ENCODE measurements around the gene ZNF277.

ZNF277 gene

DNA sequence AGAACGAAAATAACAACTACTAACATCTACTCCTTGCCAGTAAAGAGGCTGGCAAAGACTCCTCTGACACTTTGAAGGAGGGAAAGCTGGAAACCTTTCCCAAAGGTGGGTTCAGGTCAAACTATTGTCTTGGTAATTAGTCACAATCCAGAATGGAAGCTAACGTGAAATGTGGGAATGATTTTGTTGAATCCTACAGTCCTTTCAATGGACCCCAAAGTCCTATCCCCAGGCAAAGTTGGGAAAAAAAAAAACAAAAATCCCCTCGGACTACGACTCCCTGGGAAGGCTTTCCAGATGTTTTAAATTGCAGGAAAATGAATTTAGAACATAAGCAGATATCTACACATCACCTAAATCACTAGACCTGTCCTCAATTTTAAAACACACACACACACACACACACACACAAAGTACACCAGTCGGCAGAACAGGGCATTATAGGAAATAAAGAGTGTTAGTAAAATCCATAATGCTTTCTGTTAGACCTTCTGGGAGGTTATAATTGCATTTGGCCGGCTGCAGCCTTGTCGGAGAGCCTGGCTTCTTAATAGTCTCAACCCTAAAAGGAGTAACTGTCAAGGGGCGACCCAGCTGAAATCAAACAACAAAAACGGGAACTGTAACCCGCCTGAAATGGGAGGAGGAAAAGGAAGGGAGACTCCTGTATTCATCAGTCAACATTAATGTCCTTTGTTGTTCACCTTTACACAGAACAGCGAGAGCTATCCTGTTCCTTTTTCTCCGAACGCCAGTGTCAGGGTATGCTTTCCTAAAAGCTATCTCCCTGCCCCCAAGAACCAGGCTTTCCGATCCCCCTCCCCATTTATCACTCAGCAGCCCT is 1.8 kb upstream of the ZNF277 start:
- TF ChIP-seq, protein P1, sequence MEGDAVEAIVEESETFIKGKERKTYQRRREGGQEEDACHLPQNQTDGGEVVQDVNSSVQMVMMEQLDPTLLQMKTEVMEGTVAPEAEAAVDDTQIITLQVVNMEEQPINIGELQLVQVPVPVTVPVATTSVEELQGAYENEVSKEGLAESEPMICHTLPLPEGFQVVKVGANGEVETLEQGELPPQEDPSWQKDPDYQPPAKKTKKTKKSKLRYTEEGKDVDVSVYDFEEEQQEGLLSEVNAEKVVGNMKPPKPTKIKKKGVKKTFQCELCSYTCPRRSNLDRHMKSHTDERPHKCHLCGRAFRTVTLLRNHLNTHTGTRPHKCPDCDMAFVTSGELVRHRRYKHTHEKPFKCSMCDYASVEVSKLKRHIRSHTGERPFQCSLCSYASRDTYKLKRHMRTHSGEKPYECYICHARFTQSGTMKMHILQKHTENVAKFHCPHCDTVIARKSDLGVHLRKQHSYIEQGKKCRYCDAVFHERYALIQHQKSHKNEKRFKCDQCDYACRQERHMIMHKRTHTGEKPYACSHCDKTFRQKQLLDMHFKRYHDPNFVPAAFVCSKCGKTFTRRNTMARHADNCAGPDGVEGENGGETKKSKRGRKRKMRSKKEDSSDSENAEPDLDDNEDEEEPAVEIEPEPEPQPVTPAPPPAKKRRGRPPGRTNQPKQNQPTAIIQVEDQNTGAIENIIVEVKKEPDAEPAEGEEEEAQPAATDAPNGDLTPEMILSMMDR (IDR thresholded peaks at IDR 0.05) = no peak

DNA sequence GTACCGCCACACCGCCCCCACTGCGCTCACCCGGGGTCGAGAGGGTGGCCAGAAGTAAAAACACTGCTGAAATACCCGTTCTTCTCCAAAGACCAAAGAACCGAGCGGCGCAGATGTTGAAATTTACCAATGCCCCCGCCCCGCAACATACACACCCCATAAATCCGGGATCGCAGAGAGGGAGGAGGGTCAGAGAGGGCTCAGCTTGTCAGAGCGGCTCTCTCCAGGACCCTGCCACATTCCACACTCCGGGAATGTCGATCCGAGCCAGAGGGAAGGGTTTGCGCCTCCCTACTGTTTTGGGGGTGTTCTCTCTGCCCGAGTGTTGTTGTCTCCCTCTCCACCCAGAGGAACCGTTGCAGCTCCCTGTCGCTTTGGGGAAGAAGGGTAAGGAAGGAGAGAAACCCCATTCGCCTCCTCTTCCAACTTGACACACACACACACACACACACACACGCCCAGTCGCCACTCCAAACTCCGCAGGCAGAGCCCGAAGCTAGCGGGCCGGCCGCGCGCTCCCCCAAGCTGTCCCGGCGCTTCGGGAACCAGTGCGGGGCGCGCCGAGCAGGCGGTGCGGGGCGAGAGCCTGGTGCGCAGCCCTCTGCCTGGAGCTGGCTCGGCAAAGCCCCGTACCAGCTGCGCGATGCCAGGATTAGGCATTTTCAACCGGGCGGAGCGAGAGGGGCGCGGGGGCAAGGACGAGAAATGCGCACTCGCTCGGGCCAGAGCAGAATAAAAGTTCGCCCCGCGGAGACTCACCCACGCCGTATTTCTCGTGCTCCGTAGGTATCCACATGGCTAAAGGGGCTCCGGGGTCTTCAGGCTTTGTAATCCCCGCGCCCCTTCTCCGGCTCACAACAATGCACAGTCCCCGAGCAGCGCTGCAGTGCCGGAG is 905 bp upstream of the ZNF277 start:
- TF ChIP-seq, protein P1 (IDR thresholded peaks at IDR 0.05) = no peak

DNA sequence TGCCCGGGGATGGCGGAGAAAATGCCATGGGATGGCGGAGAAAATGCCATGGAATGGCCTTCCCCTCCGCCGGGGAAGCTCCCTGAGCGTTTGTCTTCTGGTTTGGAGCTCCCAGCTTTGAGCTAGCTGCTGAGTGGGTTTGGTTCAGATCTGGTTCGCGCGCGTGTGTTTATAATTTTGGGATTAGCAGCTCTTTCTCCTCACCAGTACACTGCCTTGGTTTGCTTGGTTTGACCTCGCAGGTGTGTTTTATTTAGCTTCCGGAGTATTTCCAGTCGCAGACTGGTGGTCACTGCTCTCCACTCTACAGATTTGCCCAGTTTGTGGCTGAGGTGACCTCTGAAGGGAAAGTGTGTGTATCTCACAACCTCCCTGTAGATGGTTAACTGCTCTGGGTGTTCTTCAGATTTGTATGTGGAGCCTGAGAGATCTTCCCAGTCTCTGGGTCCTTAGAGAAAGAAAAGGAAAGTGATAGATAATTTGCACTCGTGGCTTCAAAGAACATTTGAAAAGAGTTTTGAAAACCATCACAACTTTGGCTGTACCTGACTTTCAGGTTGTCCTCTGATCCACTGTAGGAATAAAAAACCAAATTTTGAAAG is 597 bp downstream of the ZNF277 start:
- TF ChIP-seq, protein P1 (IDR thresholded peaks at IDR 0.05) = no peak

DNA sequence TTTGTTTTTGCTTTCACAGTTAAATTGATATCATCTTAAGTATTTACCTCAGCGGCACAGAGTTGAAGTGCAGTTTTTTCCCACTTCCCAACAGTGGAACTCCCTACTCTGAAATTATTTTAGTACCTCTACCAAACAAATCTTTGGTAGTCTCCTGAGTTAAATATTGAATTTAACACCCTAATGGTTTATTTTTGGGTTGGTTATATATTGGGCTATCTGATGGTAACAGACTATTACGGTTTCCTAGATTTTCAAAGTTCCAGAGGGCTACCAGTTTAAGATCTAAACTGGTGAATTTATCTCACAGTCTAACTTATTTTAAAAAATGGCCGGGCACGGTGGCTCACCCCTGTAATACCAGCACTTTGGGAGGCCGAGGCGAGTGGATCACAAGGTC is 1.3 kb downstream of the ZNF277 start:
- TF ChIP-seq, protein P1 (IDR thresholded peaks at IDR 0.05) = no peak

DNA sequence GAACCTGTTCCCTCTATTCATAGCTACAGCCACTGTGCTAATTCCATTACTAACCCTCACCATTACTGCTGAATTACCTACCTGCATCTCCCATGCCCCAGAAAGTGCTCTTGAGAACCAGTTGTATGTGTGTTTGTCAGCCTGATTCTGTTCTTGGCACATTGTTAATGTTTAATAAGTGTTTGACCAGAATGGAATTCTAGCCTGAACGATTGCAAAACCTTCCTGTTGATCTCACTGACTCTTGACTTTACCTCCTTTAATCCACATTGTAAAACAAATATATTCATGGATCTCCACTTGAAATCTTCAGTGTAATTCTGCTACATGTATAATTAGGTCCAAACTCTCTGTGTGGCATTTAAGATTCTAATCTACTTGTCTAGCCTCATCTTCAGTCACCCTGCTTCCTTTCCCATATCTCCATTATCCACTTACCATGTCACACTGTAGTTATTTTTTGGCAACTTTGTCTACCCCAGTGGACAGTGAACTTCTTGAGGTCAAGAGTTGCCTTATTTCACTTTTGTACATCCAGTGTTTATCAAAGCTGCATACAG is 4.9 kb downstream of the ZNF277 start:
- TF ChIP-seq, protein P1 (IDR thresholded peaks at IDR 0.05) = no peak

DNA sequence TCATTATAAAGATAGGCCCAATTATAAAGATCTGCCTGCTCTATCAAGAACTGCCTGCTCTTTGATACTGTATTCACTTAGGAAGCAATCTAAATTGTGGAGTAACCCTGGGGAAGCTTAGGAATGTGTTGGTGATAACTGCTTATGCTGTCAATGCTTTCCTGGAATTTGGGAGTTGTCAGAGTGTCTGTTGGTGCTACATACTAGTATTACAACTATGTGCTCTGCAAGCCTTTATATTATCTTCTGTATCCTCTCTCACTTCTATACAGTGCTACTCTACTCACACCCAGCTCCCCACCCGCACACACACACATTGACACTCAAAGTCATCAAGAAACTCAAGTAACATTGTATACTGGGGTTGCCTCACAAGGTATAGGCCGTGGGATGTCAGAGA is 6.1 kb downstream of the ZNF277 start:
- TF ChIP-seq, protein P1 (IDR thresholded peaks at IDR 0.05) = no peak

DNA sequence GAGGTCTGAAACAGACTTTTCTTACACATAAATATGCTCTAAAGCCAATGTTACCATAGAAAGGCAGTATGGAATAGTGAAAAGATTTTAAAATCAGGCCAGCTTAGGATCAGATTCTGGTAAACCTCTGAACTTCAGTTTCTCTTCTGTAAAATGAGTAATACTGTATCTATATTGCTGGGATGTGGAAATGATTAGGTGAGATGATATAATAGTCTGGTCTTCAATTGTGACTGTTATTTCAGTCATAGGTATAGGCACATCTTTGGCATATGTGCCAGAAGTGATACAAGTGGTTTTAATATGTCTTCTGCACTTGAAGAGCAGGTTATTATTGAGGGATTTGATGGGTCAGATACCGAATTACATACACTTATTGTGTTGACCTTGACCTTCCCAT is 7.2 kb downstream of the ZNF277 start:
- TF ChIP-seq, protein P1 (IDR thresholded peaks at IDR 0.05) = no peak
